GM21528 (cell line): ENCODE measurements around the gene RAD51B.
"Not testable (repeated sequence)": the region's sequence is repeated elsewhere in the genome, so short reads cannot be mapped to it uniquely, and the experiment has no call there.

Source experiments
- ATAC-seq: cut with Tn5 transposase; IDR thresholded peaks from one replicate; pipeline ENCODE4 v1.9.1; 2021; ENCODE audit warnings: mild to moderate bottlenecking, moderate library complexity; ENCODE audit not compliant: unreplicated experiment, low FRiP score

Gene RAD51B

DNA sequence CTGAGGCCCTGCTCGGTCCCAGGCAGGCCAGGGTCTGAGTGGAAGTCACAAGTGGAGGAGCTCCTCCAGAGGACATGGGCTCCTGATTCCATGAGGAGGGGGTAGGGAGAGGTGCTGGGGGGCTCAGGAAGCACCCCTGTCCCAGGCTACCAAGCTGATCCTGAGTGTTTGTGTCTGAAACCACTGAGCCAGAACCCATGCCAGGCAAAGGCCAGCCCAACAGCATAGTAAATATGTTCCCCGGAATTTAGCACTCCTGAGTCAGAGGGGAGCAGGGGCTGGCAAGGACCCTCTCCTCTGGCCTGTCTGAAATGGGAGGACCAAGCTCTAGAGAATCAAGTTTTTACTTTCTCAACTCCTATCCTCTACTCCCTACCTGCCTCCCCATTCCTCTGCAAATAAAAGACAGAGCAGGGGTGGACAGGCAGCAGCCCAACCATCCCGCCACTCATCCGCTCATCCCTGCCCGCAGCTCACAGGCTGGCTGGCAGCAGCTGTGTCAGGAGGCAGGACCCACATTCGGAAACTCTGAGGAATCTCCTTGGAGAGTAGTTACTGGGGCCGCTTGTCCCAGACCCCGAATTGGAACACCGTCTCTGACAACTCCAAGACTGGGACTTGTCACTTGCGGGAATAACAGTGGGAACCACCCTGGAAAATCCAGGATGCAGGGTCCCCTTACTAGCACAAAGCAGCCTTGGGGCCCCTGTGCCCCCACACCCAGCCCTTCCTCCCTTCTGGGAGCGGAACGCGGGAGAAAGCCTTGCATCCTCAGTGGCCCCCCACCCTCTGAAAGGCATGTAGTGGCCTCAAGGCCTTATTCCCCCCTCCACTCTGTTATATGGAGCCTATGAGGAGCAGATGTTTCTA lies 870.7 kb downstream of the RAD51B start:
- ATAC-seq, result no peak

DNA sequence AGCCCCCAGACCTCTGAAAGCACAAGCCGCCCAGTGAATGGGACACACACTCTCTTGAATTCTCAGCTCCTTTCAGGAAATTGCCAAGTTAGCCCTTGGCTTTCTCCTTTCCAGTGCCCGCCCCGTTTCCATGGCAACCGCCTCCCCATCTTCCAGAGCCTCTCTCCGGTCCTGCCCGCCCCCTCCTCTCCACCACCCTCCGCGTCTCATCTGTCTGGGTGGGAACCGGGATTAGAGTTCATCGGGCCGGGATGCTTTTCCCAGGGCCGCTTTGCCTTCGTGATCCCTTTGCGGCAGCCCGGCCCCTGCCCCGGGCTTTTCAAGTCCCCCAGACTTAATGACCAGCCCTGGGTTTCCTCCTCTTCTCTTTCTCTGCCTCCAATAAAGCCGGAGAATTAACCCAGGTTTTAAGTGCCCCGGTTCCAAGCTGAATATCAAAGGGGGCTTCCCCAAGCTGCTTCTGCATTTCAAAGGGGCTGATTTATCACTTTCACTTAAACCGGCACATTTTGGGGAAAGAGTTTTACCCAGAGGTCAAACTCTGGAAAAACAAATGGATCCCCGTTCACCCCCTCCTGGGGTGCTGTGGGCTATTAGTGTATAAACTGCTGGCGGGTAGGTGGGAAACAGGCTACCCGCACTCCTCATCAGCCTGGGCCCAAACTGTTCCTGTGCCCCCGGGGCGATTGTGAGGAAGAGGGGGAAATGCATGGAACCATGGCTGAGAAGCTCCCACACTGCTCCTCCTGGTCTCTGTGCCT lies 871.6 kb downstream of the RAD51B start:
- ATAC-seq, result no peak

DNA sequence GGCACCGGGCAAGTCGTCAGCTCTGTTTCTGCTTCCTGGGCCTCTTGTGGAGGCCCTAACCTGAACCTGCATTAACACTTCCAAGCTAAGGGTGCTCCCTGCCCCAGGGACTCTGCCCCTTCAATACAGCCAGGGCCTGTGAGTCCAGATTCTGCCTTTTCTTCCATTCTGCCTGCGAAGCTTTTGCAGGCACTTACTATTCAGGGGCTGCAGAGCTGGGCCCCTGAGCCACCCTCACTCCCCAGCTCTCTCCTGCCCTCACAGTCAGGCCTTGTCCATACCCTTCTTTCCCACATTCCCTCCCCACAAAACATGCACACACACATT lies 872.2 kb downstream of the RAD51B start:
- no peak for ATAC-seq

DNA sequence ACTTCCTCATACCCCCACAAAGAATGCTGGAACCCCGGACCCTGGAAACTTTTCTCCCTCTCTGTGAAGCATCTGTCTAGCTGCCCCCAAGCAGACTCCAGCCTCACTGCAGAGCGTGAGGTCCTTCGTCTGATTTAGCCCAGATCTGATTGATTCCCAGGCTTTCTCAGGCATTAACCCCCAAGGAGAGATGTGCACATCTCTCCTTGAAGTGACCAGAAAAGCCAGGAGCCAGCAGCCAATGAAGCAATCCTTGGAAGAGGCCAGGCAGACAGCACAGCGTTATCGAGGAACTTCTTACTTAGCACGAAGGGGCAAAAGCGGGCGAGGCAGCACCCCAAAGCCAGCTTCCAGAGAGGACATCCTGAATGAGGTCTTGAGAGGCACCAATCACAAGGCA lies 872.6 kb downstream of the RAD51B start:
- no peak for ATAC-seq

DNA sequence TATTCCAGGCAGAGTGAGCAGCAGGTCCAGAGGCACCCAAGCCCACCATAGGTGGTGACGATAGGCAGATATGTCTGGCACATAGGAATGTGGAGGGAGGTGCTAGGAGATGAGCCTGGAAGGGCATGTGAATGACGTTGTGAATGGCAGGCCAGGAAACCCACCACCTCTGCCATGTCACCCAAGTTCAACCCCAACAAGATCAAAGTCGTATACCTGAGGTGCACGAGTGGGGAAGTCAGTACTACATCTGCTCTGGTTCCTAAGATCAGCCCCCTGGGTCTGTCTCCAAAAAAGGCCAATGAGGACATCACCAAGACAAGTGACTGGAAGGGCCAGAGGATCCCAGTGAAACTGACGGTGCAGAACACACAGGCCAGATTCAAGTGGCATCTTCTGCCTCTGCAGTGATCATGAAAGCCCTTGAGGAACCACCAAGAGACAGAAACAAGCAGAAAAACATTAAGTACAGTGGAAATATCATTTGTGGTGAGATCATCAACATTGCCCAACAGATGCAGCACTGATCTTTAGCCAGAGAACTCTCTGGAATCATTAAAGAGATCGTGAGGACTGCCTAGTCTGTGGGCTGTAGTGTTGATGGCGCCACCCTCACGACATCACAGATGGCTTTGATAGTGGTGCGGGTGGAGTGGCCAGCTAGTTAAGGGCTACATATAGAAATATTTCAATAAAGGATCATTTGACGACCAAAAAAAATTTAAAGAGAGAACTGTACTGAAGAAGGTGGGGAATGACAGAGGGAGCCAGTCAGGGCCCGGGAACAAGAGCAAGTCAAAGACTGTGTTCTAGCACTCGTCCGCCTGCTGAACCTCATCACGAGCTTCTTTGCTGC lies 873.6 kb downstream of the RAD51B start:
- no peak for ATAC-seq

DNA sequence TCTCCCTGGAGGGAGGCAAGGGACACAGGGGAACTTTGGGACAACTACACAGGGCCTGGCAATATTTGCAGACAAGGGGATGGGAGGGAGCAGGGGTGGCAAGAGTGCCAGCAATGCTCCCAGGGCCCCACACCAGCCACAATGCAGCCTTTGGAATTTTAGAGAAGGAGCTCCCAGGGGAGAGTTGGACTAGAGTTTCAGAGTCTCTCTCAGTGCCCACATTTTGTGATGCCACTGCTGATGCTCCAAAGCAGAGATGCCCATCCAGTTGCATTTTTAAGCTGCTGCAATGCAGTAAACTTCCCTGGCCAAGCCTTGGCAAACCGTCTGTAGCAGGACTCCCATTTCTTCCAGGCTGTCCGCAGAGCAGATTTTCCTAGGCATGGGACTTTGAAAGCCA lies 874.3 kb downstream of the RAD51B start:
- ATAC-seq, result no peak

DNA sequence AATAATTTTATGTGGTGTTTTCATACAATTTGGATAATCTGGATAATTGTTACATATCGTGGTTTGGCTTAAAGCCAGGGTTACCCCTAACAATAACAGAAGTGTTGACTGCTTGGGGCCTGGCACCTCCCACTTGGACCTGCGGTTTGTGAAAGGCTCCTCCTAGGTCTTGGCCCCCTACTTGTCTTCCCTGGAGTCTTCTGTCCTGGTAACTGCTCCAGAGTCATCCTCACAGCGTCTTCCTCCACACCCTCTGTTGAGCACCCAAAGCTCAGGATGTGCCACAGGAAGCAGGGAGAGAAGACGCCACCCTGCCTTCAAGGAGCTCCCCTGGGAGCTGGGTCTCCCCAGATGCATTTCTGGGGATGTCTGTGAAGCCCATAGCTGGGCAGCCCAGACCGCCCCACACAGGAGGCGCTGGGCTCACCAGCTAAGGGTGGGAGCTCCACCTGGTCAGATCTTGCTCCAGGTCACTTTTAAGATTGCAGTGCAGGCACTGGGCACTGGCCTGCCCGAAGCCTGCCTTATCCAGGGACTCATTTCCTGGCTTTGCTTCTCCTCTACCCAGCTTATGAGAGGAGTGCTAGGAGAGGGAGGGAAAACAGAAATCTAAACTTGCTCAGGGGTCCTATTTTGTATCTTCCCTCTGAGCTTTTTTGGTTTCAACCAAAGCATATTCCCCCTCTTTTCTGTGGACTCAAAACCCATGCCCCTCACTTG lies 875.1 kb downstream of the RAD51B start:
- ATAC-seq, result no peak

DNA sequence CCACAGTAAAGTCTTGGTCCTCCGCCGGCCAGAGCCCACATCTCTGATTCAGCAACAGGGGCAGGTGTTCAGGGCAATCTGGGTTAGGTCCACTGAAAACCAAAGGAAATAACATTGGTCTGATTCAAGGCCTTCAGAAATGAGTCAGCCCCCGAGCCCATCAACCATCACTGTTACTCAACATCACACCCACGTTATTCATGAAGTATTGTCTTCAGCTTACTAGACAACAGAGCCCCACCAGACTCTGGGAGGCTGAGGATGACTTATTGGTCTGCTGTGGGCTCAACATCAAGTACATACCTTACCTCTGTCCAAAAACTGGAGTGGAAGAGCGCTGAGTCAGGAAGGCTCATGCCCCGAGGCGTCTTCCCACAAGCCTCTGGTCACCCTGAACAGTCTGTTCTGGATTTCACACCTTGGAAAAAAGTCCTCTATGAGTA lies 875.8 kb downstream of the RAD51B start:
- ATAC-seq, result peak; percentile 68

DNA sequence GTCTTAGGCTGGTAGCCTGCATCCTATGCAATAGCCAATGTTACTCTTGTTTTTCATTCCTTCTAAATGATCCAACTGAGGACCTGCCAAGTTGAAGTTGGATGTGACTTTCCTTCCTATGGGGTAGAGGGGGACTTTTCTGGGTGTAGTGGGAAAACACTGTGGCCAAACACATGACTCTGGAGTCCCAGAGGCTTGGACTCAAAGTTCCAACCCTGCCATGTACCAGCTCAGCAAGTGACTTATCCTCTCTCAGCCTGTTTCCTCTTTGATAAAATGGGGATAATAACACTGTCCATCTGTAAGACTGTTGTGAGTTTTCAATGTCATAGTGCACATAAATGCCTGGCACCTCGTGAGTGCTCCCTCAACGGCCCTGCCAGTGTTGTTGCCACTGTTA lies 876.3 kb downstream of the RAD51B start:
- ATAC-seq, result no peak

DNA sequence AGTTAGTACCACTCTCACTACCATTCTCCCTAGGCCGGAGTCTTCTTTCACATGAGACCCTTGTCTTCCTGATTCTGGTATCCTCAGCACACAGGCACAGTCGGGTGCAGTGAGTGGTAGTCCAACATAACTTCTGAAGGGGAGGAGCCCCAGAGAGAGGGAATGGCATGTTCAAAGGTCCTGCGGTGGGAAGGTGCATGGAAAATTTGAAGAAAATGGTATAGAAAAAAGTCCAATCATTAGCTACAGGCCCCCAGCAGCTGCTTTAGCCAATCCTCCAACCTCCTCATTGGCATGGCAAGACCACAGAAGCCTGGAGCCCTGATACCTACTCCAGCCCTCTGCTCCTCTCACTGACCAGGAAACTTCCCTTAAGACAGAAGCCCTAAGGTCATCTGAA lies 876.7 kb downstream of the RAD51B start:
- no peak for ATAC-seq

DNA sequence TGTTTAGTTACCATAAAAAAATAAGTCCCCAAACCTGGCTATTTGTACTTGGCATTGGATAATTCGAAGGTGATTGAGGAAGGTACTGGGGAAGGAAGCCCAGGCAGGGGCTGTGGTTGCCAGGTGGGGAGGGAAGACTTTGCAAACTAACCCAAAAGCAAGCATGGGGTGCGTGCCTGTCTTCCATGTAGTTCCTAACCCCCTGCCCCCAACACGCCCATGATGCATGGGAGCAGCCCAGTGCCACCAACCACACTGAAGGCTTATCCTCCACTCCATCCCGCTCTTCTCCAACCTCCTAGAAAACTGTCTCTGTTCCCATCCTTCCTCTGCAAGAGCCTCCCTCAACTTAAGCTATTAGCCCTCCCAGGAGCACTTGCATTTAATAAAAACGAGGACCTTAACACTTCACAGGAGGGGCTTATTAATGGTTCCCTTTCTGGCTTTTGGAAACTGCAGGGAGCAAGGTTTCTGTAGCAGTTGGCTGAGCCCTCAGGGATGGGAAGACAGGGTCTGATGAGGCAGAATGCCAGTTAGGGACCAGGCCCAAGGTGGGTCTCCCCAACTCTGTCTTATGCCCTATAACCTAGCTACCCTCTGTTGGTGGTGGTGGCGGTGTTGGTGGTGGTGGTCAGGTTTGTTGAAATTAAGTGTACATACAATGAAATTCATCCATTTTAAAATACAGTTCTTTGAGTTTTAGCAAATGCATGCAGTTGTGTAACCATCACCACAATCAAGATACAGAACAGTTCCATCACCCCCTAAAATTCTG lies 877.3 kb downstream of the RAD51B start:
- ATAC-seq, result no peak

DNA sequence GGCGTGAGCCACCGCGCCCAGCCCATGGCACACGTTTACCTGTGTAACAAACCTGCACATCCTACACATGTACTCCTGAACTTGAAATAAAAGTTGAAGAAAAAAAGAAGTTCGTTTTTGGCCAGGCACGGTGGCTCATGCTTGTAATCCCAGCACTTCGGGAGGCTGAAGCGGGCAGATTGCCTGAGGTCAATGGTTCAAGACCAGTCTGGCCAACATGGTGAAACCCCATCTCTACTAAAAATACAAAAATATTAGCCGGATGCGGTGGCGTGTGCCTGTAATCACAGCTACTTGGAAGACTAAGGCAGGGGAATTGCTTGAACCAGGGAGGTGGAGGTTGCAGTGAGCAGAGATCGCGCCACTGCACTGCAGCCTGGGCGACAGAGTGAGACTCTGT lies 879.2 kb downstream of the RAD51B start:
- not testable (repeated sequence) for ATAC-seq

DNA sequence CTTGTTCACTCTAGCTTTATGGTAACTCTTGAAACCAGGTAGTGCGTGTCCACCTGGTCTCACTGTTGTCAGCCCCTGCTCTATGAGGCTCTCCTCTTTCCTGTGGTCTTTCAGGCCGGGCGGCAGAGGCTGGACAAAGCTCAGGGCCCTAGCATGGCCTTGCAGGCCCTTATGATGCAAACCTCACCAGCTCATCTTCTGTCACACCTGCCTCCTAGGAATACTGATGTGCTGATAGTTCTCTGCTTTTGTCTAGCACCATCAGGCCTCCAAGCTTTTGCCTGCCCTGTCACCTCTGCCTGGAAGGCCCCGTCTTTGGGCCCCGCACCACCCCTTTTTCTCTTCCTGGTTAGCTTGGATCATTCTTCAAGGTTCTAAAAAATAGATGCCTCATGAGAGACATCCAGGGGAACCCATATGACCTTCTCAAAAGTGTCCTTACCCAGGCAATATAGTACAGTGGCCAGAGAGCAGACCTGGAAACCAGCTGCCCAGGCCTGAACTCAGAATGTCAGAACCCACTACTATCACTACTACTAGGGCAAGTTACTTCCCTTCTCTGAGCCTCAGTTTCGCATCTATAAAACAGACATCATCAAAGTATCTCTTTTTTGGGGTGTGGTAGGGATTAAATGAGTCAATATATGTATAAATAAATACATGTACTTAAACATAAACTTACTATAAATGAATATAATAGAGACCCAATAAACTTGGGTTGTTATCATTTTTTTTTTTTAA lies 881.6 kb downstream of the RAD51B start:
- ATAC-seq, result no peak

DNA sequence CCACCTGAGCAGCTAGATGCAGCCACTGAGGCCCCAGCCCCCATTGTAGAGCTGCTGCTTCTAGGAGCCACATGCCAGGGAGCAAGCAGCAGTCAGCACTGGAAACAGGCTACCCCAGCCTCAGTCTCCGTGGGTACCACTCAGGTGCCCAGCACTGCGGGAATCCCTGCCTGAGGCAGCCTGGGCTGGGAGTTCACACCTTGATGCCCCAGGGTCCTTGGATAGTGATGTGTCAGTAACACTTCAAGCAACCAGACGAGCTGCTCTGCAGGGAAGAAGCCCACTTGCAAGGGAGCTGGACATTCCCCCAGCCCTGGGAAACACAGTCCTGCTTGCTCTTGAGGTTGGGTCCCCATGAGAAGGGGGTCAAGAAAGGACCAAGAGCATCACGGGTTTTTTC lies 882.6 kb downstream of the RAD51B start:
- ATAC-seq, result no peak

DNA sequence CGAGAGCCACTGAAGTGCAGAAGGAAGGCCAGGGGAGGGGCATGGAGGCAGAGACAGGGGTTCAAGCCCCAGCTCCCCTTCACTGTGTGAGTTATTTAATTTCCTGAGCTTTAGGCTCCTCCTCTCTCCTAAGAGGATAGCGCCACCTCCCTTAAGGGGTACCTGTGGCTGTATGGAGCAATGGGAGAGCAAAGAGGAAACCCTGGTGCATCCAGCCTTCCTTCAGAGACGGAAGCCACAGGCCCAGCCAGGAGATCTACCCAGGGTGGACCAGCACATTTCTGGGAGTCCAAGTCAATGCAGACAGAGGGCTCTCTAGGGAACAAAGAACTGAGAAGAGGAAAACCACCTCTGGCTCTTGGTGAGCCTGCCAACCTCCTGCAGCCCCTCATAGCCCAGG lies 883.0 kb downstream of the RAD51B start:
- no peak for ATAC-seq

DNA sequence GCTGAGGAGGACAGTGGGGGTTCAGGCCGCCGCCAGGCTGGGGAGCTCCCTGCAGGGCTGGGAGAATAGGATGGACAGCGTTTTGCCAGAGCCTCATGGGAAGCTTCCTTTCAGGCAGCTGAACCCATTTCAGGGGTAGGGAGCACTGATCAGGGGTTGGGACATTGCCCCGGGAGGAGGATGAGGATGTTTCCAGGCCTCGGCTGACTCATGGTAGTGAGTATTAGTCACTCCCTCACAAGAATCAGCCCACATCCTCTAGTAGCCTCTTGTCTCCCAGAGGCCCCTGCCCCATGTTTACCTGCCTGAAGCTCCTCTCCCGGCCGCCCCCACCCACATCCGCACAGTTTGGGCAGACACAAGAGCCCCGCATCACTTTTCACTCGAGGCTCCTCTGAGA lies 883.5 kb downstream of the RAD51B start:
- no peak for ATAC-seq

DNA sequence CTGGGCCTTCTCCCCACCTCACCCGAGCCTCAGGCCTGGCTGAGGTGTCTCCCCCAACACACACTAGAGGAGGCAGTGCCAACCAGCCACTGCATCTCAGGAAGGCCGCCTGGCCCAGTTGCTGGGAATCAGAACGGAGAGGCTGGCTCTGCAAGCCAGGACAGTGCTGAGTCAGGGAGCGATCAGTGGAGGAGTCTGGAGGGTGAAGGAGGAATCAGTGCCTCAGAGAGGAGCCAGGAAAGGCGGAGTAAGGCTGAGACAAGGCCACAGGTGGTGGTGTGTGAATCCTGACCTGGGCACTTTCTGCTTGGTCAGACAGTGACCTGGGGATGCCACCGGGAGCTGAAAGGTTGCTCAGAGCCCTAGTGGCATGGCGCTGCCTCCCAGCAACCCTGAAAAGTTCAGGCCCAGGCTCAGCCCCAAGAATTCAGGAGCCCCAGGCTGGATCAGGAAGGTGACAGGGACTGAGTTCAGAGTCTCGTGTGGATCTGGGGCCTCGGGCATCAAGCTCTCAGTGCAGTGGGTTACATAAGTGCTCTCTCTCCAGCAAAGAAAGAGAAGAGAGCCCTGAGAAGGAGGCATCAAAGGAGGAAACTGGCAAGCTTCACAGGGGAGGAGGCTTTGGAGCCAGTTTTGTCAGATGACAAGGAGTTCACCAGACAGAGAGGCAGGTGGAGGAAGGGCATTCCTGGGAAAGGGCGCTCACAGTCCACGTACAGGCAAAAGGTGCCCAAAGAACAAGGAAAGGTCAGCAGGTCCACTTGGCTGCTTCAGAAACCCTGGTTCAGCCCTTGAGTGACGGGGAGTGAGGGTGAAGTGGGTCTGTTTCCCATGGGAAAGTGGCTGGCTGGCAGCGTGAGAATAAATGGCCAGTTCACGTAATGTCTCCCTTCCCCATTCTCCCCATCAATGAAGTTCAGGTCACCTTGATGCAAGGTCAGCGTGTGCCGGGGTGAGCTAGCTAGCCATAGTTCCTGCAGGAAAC lies 885.4 kb downstream of the RAD51B start:
- no peak for ATAC-seq

DNA sequence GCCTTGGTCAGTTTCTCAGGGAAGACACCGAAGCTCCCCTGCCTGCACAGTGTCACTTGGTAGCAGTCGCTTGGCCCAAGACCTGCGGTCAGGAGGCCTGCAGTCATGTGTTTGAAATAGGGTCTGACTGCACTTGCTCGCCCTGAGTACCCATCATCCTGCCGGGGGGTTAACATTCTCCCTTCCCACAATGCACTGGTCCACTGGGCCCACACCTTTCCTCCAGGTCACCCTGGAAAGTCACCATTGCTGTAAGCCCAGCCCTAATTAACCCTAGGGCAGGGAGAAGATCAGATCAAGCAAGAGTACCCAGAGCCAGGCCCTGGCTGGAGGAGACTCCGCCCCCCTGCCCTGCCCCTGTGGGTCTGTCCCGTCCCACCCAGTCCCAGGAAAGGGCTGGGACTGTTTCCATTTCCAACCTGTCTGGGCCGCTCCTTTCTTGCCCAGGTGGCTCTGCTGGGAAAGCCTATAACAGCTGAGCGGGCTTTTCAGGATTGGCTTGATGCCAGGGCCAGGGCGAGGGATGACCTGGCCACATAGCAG lies 886.2 kb downstream of the RAD51B start:
- no peak for ATAC-seq
